CD4-positive, alpha-beta T cell treated with Interleukin-6 at 100 ng/mL for 8 hours (primary cell): ENCODE results near the gene PATE2.

Source experiments
- DNase-seq: peaks from one replicate; pipeline ENCODE4 v3.0.0-alpha.2; 2020; ENCODE audit warnings: mixed read lengths, low spot score

The PATE2 gene

DNA sequence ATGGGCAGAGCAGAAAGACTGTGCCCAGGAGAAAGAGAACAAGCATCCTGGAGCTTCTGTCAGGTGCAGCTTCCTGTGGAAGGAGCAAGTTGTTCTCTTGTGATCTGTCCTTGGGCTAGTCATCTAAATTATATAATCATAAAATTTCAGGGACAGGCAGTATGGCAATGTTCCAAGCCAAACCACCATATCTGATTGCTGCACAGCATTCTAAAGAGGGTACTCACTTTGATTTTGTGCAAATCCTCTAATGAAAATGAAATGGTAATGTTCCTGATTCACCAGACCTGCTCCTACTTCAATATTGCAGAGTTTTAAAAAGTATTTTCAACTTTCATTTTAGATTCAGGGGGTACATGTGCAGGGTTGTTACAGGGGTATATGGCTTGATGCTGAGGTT is at the start of gene PATE2:
Gene PATE2 (minus strand): TSS at position 101 of the 400 bp plus-strand sequence. CDS start 55 bp downstream, at position 46.
- no peak for DNase-seq

DNA sequence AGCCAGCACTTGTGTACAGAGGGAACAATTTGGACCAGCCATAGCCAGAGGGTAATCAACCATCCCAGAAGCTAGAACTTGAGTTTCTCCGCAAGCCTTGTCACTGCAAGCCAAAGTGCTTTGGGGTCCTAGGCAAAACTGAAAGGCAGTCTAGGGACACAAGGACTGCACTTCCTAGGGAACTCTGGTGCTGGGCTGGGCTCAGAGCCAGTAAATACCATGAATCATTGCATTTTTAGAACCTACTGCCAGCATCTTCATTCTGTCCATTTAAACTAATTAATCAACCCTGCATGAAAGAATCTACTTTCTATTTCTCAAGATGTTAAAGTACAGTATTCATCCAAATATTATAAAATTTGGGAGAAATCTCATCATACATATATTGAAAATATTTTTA is 29.3 kb upstream of the PATE2 start:
- DNase-seq = no peak

DNA sequence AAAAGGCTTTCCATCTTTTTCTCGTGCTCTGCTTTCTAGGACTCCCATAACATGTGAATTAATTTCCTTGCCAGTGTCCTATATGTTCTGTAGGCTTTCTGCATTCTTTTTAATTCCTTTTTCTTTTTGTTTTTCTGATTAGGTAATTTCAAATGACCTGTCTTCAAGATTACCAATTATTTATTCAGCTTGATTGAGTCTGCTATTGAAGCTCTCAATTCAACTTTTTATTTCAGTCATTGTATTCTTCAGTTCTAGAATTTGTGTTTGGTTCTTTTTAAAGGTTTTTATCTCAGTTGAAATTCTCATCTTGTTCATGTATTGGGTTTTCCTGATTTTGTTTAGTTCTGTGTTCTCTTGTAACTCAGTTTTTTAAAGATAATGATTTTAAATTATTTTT is 23.8 kb upstream of the PATE2 start:
- DNase-seq = no peak

DNA sequence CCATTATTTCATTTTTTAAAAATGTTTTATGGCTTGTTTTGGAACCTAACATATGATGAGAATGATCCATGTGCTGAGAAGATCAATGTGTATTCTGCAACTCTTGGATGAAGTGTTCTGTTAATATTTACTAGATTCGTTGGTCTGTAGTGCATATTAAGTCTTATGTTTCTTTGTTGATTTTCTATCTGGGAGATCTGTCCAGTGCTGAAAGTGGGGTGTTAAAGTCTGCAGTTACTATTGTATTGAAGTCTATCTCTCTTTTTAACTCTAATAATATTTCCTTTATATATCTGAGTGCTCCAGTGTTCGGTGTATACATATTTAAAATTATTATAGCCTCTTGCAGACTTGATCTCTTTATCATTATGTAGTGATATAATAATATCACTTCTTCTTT is 21.2 kb upstream of the PATE2 start:
- DNase-seq = no peak

DNA sequence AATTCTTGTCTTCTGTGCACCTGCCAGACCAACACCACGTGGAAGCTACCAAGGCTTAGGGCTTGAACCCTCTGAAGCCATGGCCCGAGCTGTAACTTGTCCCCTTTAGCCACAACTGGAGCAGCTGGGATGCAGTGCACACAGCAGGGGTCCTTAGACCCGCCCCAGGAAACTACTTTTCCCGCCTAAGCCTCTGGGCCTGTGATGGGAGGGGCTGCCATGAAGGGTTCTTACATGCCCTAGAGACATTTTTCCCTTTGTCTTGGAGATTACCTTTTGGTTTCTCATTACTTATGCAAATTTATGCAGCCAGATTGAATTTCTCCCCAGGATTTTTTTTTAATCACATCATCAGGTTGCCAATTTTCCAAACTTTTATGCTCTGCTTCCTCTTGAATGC is 19.0 kb upstream of the PATE2 start:
- DNase-seq = no peak

DNA sequence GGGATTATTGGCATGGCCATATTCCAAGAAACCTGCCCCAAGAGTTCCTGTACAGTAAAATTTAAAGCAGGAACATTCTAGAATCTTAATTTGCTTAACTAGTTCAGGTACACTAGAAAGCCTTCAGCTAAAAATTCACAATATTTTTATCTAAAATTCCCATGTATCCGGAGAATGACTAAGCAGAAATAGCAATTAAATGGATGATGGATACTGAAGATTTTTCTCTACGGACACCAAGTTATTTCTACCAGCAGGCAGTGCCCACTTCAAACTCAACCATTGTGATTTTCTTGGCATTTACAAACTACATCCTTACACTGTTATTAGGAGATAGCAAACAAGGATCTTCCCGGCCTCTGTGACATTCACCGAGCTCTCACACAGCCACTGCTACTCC is 12.2 kb upstream of the PATE2 start:
- no peak for DNase-seq

DNA sequence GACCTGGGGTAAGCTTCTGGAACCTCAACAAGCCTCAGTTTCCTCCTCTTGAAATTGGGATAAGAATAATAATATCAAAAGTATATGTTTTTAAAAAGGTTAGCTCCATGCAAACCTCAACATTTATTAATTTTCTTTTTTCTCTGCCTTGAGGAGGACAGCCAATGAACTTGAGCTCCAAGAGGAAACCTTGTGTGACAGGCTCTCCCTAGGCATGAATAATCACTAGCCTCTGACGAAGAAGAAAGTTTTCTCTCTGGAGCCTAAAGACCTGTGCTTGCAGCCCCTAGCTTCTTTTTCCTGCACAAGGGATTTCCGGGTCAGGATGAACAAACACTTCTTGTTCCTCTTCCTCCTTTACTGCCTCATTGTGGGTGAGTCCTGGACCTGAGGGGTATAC is 9.2 kb upstream of the PATE2 start, which contains the start of gene PATE3:
Gene PATE3 (plus strand): TSS at position 301 of the 400 bp plus-strand sequence. CDS start 25 bp downstream, at position 326.
- no peak for DNase-seq

DNA sequence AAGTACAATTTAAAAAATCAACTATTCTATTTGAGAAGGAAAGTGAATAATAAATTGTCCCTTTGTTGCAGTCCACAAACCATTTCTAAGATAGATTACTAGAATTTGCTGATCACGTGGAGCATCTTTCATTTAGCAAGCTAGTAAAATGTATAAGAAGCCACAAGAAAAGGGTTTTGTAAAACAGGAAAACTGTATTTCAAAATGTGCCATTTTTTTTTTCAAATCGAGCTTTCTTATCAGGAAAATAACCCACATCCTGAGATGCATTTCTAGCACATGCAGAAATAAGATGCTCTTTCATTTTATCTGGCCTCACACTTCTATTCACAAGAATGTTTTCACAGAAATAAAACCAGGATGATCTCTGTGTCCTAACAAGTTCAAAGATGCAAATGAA is 6.0 kb upstream of the PATE2 start:
- DNase-seq = no peak

DNA sequence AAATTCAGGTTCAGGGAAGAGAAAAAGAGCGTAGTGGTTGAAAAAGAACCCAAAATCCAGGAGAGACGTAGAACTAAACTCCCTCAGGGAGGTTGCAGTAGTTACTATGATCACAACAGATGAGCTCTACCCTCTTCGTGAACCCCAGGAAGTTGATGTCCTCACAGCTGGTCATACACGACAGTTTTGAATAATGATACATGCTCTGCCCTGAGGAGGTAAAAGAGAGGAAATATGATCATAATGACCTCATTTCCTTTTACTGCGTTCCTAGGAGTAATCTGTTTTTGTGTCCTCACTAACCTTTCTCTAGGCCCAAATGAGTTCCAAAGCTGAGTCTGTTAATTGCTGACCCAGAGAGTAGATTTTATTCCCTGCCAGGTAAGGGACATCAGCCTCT is 1.3 kb downstream of the PATE2 start:
- DNase-seq = no peak

DNA sequence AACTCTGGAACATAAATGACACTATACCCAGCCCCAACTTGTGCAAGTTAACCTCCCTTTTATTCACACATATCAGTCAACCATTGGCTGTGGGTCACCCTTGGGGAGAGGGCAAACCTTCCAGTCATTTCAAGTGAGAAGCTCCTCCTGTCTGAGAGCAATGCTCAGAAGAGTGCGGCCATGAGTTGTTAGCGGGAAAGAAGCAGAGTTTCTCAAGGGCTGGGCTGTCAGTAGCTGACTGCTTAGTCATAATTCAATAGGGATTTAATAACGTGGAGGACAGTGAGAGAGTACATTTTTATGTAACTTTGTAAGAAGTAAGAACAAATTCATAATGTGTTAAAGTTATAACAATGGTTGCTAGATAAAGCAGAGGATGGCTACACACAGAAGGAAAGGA is 5.1 kb downstream of the PATE2 start:
- DNase-seq = no peak

DNA sequence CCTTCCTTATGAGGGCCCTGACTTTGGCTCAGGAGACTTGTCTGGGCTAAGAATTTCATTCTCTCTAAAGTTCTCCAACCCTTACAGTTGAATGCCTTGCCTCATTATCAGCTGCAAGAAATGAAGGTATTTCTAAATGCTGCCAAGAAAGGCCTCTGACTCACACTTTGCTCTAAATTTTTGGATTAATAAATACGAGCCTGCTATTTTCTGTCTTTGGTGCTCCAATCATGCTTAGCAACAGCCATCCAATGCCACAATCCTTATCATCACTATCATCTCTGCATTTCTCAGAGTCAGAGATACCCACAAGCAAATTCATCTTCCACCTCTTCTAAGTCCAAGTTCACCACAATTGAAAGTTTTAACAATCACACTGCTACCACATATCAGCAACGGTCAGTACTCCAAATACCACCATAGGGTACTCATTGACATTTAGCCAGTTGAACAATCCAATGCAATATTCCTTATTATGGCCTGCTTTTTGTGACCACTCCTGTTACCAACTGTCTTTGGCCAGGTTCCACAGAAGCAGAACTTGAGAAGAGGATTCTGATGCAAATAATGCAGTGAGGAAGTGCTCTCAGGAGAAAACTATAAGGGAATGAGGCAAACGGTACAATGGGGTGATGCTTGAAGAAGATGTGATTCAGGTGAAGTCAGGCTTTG is 5.7 kb downstream of the PATE2 start:
- no peak for DNase-seq

DNA sequence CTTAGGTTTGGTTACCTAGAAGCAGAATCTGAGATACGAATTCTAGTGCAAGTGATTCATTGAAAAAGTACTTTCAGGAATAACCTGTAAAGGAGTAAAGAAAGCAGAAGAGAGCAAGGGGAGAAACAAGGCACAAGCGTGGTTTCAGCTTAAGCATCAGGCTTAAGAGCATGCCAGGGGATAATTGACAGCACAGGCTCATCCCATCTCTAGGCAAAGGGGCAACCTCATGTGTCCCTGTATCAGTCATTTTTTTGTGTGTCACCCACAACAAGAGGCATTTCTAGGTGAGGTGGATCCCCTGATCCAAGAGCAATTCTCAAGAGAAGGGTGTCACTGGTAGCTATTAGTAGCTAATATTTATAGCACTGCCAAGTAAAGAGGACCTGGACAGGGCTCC is 8.0 kb downstream of the PATE2 start:
- DNase-seq = no peak

DNA sequence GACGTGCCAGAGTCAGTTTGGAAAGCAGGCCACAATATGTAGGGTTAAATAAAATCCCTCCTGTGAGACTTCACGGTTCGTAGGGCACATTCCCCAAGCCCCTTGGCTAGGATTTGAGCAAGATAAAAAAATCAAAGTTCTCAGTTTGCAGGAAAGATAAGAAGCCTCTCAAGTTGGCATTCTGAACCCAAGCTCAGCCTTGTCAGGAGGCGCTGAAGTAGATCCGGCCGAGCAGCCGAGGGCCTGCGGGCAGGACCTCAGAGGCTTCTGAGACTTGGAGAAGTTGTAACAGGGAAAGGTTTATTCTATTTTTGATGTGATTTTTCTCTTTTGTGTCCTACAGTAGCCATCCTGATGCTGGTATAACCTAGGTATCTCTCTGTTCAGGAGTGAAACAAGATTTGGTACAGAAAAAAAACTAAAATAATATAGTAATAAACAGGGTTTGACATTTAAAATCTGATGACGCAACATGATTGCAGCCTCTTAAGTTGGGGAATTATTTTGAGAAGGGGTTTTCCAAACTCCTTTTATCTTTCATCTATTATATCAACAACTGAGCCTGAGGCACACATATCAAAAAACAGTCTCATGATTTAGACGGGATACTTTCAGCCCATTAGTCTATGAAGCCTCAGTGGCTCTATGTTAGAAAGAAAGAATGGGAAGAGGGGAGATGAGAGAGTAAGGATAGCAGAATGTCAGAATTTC is 10.1 kb downstream of the PATE2 start:
- no peak for DNase-seq

DNA sequence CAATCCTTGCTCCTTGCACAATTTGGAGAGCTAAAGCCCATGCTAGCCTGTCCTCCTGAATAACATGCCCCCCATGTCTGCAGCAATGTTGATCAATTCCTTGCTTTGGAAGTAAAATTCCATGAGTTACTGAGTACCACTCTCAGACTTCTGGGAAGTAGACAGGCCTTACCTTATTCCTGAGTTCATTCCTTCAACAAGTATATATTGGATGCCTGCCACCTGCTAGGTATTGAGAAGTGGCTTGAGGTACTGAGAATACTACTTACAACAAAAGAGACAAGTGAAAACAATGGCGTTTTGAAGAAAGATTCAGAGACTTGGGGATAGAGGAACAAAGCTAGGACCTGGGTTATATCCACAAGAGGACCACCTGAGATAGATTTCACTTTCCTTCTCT is 12.4 kb downstream of the PATE2 start:
- no peak for DNase-seq

DNA sequence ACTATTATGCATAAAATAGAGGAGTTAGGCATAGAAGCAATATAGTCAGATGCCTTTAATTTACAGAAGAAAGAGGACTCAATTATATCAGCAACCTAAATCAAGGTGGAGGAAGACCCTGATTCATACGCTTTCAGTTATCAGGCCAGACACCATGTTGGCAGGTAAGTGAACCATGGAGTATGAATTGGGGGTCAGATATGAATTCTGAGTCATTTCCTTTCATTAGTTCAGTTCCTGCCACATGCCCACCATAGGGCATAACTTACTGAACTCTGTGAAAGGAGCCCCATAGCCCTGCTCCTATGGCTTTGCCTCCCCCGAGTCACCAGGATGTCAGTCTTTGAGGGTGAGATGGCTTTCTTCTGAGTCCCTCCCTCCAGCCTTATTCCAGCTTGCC is 15.1 kb downstream of the PATE2 start:
- no peak for DNase-seq

DNA sequence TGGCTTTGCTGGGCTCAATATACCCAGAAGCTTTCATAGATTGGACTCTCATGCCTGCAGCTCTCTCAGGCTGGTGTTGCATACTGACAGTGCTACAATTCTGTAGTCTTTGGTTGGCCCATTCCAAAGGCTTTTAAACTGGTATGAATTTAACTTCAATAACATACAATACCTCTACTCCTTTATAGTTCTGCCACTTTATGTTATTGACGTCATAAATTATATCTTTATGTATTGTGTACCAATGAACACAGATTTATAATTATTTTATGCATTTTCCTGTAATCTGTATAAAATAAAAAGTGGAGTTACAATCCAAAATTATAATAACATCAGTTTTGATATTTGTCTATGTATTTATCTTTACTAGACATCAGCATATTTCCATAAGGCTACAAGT is 16.2 kb downstream of the PATE2 start:
- no peak for DNase-seq

DNA sequence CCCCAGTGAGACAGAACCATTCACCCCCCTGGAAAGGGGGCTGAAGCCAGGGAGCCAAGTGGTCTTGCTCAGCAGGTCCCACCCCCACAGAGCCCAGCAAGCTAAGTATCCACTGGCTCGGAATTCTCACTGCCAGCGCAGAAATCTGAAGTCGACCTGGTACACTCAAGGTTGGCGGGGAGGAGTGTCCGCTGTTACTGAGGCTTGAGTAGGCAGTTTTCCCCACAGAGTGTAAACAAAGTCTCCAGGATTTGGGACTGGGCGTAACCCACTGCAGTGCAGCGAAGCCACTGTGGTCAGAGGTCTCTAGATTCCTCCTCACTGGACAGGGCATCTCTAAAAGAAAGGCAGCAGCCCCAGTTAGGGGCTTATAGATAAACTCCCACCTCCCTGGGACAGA is 22.6 kb downstream of the PATE2 start:
- no peak for DNase-seq

DNA sequence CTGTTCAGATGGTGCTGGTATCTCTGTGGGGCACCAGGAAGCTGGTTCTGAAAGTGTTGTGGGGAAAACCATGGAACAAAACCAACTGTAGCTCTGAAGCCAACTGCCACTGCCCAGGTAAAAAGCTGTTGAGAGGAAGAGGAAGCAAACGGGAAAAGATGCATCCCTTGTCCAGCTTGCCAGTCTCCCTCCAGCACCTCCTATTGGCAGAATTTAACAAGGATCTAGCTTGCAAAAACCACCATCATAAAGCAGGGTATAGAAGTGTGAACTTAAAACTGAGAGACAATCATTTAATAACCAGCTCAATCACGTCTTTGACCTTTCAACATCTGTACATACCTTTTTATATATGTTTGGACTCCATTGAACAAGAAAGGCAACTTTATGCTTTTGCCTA is 28.0 kb downstream of the PATE2 start:
- DNase-seq = no peak

DNA sequence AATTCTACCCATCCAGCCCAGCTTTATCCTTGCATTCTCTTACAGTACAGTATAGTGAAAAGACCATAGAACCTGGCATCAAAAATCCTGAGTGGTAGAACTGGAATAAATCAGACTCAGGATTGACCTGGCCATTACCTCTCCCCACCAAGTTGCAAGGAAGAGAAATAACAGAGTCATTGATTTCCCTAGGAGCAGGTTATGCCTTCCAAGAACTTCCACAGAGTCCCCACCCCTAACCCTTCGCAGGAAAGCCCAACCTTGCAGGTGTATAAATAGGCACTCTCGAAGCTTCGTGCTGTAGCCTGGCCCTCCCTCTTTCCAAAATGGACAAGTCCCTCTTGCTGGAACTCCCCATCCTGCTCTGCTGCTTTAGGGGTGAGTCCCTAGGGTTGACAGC is 32.6 kb downstream of the PATE2 start, which contains the start of gene PATE1:
Gene PATE1 (plus strand): TSS at position 301 of the 400 bp plus-strand sequence. CDS start 26 bp downstream, at position 327.
- DNase-seq = no peak

DNA sequence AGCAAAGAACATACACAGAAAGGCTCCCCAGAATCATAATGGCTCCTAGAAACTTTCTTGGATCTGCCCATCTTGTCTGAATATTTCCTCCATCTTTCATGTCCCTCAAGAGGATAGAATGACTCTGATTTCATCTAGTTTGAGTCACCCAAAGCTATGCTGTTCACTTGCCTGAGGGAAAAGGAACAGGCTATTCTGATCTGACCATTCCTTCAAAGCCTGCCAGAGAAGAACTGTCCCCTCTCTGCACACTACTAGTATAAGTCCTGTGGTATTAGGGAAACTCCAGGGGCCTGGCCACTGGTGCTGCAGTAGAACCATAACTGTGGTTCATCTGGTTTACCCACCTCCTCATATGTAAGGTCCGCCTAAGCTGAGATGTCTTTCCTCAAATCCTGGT is 34.9 kb downstream of the PATE2 start:
- no peak for DNase-seq

DNA sequence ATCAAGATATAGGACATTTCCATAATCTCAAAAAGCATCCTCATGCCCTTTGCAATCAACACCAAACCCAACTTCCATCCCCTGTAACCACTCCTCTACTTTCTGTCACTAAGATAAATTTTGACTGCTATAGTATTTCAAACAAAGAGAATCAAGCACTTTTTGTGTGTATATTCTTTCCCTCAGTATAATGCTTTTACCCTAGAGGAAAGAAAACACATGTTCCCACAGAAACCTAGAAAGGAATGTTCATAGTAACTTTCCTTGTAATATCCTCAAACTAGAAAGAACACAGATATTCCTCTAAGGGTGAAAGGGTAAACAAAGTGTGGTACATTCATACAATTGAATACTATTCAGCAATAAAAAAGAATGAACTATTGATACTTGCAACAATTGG is 38.0 kb downstream of the PATE2 start:
- no peak for DNase-seq

DNA sequence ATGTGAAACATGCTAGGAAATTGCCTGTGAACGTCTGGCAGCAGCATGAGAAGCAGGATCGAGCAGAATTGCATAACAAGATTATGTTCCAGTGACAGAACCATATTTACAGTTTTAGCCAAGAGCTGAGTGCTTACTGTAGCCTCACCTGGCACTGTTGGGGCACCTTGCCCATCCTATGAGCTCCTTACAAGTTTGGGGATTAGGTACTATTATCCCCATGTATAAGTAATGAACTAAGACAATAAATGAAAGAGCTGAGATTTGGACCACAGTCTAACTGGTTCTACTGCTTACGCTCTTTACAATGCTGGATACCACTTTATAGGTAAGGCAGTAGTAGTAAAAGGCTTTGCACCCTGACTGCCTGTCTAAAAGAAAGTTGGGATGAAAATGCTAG is 49.7 kb downstream of the PATE2 start:
- DNase-seq = no peak
